ENCODE measurements around the gene UBTF.
A peak's percentile ranks its signal among the peaks of the same experiment; 100 is the strongest.

UBTF gene

DNA sequence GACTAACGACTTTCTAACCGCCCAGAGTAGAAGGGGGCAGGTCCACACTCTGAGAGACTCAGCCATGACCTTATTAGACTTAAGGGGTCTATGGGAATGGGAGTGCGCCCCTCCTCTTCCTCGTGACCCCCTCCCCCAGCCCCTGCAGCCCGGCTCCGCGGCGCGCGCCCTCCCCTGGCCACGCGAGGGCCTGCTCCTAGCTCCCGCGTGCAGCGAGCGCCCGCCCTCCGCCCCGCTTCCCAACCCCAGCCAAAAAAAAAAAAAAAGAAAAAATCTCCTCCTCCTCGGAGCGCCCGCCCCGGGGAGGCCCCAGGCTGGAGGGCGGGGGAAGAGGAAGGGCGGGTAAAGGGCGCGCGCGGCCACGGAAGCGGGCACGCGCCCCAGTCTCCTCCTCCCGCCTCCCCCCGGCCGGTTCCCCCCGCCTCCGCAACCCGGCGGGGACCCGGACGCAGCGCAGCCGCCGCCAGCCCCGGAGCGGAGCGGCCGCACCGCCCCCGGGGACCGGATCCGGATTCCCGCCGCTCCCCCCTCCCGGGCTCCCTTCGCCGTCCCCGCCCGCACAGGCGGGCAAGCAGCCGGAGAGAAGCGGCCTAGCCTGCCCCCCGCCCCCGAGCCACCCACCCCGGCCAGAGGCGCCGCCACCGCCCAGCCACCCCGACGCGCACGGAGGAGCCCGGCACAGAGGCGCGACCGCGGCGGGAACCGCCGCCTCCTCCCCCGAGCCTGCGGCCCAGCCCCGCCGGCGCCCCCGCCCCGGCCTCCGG, 949 bp downstream of the UBTF start (continued):
- TF ChIP-seq CTCF (tag by site-specific recombination; IDR thresholded peaks at IDR 0.05) (peak; percentile 79), ZBTB48 (tag by site-specific recombination; IDR thresholded peaks at IDR 0.05) (0 out of 2 replicates have a peak, but pooled peaks have one; percentile 13), ZNF843 (tag by site-specific recombination; IDR thresholded peaks at IDR 0.05) (0 out of 2 replicates have a peak, but pooled peaks have one; percentile 15), ZNF335 (tag by site-specific recombination; conservative IDR thresholded peaks at IDR 0.05) (no peak), TCF7L2 (IDR thresholded peaks at IDR 0.05; ENCODE audit: borderline replicate concordance, low read depth, low read length) (no peak), ZNF146 (tag by site-specific recombination; IDR thresholded peaks at IDR 0.05) (no peak), ZNF211 (tag by site-specific recombination; IDR thresholded peaks at IDR 0.05; ENCODE audit: low read depth) (no peak), PBX3 (CRISPR knock-in tag; IDR thresholded peaks at IDR 0.05) (no peak), KLF10 (tag by site-specific recombination; IDR thresholded peaks at IDR 0.05) (0 out of 2 replicates have a peak, but pooled peaks have one; percentile 7), ZNF214 (tag by site-specific recombination; IDR thresholded peaks at IDR 0.05; ENCODE audit: borderline replicate concordance) (no peak), ZNF19 (tag by site-specific recombination; IDR thresholded peaks at IDR 0.05; ENCODE audit: low read depth) (no peak), ZNF423 (tag by site-specific recombination; IDR thresholded peaks at IDR 0.05) (no peak), ZNF664 (tag by site-specific recombination; IDR thresholded peaks at IDR 0.05) (no peak), KLF8 (tag by site-specific recombination; IDR thresholded peaks at IDR 0.05) (peak; percentile 50; the same call in 1 of the 2 replicates), GLI4 (tag by site-specific recombination; IDR thresholded peaks at IDR 0.05) (no peak), ZNF747 (tag by site-specific recombination; IDR thresholded peaks at IDR 0.05) (no peak), REPIN1 (tag by site-specific recombination; IDR thresholded peaks at IDR 0.05; ENCODE audit: low read depth) (no peak), ZFHX2 (tag by site-specific recombination; conservative IDR thresholded peaks at IDR 0.05) (no peak; the same call in 1 of the 2 replicates), ZSCAN16 (tag by site-specific recombination; IDR thresholded peaks at IDR 0.05) (no peak), ZNF449 (tag by site-specific recombination; IDR thresholded peaks at IDR 0.05) (no peak), ZNF530 (tag by site-specific recombination; IDR thresholded peaks at IDR 0.05; ENCODE audit: low read depth) (no peak), ZNF155 (tag by site-specific recombination; IDR thresholded peaks at IDR 0.05) (no peak), AEBP2 (tag by site-specific recombination; IDR thresholded peaks at IDR 0.05; ENCODE audit: borderline replicate concordance) (no peak), ZNF394 (tag by site-specific recombination; IDR thresholded peaks at IDR 0.05; ENCODE audit: borderline replicate concordance) (no peak), ZNF132 (tag by site-specific recombination; IDR thresholded peaks at IDR 0.05; ENCODE audit: borderline replicate concordance) (no peak), ZNF658 (tag by site-specific recombination; IDR thresholded peaks at IDR 0.05) (no peak), ZNF660 (tag by site-specific recombination; IDR thresholded peaks at IDR 0.05) (no peak)
- TF ChIP-seq, protein P1, sequence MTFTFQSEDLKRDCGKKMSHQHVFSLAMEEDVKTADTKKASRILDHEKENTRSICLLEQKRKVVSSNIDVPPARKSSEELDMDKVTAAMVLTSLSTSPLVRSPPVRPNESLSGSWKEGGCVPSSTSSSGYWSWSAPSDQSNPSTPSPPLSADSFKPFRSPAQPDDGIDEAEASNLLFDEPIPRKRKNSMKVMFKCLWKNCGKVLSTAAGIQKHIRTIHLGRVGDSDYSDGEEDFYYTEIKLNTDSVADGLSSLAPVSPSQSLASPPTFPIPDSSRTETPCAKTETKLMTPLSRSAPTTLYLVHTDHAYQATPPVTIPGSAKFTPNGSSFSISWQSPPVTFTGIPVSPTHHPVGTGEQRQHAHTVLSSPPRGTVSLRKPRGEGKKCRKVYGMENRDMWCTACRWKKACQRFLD (tag by site-specific recombination; IDR thresholded peaks at IDR 0.05) = no peak
- TF ChIP-seq, protein P2, sequence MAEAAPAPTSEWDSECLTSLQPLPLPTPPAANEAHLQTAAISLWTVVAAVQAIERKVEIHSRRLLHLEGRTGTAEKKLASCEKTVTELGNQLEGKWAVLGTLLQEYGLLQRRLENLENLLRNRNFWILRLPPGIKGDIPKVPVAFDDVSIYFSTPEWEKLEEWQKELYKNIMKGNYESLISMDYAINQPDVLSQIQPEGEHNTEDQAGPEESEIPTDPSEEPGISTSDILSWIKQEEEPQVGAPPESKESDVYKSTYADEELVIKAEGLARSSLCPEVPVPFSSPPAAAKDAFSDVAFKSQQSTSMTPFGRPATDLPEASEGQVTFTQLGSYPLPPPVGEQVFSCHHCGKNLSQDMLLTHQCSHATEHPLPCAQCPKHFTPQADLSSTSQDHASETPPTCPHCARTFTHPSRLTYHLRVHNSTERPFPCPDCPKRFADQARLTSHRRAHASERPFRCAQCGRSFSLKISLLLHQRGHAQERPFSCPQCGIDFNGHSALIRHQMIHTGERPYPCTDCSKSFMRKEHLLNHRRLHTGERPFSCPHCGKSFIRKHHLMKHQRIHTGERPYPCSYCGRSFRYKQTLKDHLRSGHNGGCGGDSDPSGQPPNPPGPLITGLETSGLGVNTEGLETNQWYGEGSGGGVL (tag by site-specific recombination; IDR thresholded peaks at IDR 0.05) = peak; percentile 15; the same call in 1 of the 2 replicates

All from HEK293 (cell line).